Right atrium auricular region (tissue), 2 donors: Measurements from ENCODE around the gene PTPRN2. TPM values are rescaled to one million over a fixed set of nuclear protein-coding genes. Genes with fewer than 3 reads are reported as not detected.

Source experiments
- DNase-seq: peaks from one replicate; pipeline ENCODE4 v3.0.0-alpha.2; 2019; ENCODE audit warnings: low spot score
- H3K27ac ChIP-seq, 2 donors: fragments of 200-600 bp; sonication (generic); 1 replicate in 1 of 2; 2 replicates in 1 of 2; pipeline ENCODE4 v1.5.1; 2016 to 2019
- H3K27me3 ChIP-seq, 2 donors: fragments of 200-600 bp; sonication (generic); one replicate each; pipeline versions ENCODE4 v1.5.1 to v1.6.0; 2017 to 2019
- H3K36me3 ChIP-seq: fragments of 200-600 bp; sonication (generic); one replicate; pipeline ENCODE4 v1.5.1; 2016
- H3K4me1 ChIP-seq, 2 donors: fragments of 200-600 bp; sonication (generic); one replicate each; pipeline versions ENCODE4 v1.5.1 to v1.6.0; 2017 to 2019
- H3K4me3 ChIP-seq, 2 donors: fragments of 200-600 bp; sonication (generic); 1 replicate in 1 of 2; 2 replicates in 1 of 2; pipeline ENCODE4 v1.5.1; 2017 to 2019; ENCODE audit warnings: mild to moderate bottlenecking in 1 of 2, moderate library complexity in 1 of 2
- H3K9me3 ChIP-seq, 2 donors: fragments of 200-600 bp; sonication (generic); one replicate each; pipeline ENCODE4 v1.5.1; 2019
- CTCF ChIP-seq, 2 donors: fragments of 200-600 bp; sonication (generic); IDR thresholded peaks; one replicate each; pipeline ENCODE4 v1.5.1; 2019; ENCODE audit warnings: antibody characterized with exemption in 2 of 2
- total RNA-seq, 2 donors: library from RNA; depleted of rRNA; stranded (reverse); fragments of >200 nt; gene quantifications; one replicate each; pipeline ENCODE4 v1.1.0, GENCODE V29; 2016

The PTPRN2 gene
- total RNA-seq, 2 donors from 2014 or later: 2.6 to 2.7 TPM

GRCh38 chr7:158129037-158130022 is 458.3 kb downstream of the PTPRN2 start:
- H3K27ac ChIP-seq: no peak overlapping the region
- DNase-seq: no peak
- H3K9me3 ChIP-seq: no peaks in the 10 kb centered on the region
- no peak overlapping the region for H3K4me3 ChIP-seq
- no peaks in the 10 kb centered on the region for H3K27me3 ChIP-seq
- H3K4me1 ChIP-seq: no peaks in the 10 kb centered on the region
- no peaks in the 10 kb centered on the region for H3K36me3 ChIP-seq
- TF ChIP-seq CTCF (IDR thresholded peaks at IDR 0.05): no peak

GRCh38 chr7:158128572-158128971 is 459.1 kb downstream of the PTPRN2 start:
- Histone ChIP-seq H3K4me3 (no peak overlapping the region), H3K9me3 (no peaks in the 10 kb centered on the region), H3K36me3 (no peaks in the 10 kb centered on the region), H3K4me1 (no peaks in the 10 kb centered on the region), H3K27ac (no peak overlapping the region), H3K27me3 (no peaks in the 10 kb centered on the region)
- no peak for DNase-seq
- no peak for TF ChIP-seq CTCF (IDR thresholded peaks at IDR 0.05)

GRCh38 chr7:158127241-158127640 is 460.4 kb downstream of the PTPRN2 start:
- TF ChIP-seq CTCF (IDR thresholded peaks at IDR 0.05): no peak
- Histone ChIP-seq H3K9me3 (no peaks in the 10 kb centered on the region), H3K4me1 (no peaks in the 10 kb centered on the region), H3K36me3 (no peaks in the 10 kb centered on the region), H3K27me3 (no peaks in the 10 kb centered on the region), H3K27ac (no peak overlapping the region), H3K4me3 (no peak overlapping the region)
- no peak for DNase-seq

GRCh38 chr7:158126661-158127060 is 461.0 kb downstream of the PTPRN2 start:
- no peak for DNase-seq
- Histone ChIP-seq H3K27me3 (no peaks in the 10 kb centered on the region), H3K27ac (no peak overlapping the region), H3K4me3 (peak overlapping the region in 1 of 2 donors; percentile 17), H3K36me3 (no peaks in the 10 kb centered on the region), H3K9me3 (no peaks in the 10 kb centered on the region), H3K4me1 (no peaks in the 10 kb centered on the region)
- no peak for TF ChIP-seq CTCF (IDR thresholded peaks at IDR 0.05)

DNA sequence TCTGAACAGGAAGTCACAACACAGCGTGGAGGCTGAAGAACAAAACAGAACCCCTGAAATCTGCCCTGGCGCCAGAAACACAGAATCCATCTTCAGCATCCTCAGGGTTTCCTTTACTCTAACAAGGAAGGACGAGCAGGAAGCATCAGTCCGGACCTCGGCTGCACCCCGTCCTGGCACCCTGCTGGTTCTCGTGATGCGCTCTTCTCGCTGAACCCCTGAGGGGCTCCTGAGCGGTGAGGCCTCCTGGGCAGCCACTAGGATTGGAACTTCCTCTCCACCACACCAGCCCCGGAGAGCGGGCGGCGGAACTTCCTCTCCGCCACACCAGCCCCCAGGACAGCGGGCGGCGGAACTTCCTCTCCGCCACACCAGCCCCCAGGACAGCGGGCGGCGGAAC is 461.9 kb downstream of the PTPRN2 start:
- Histone ChIP-seq H3K27me3 (no peaks in the 10 kb centered on the region), H3K36me3 (no peaks in the 10 kb centered on the region), H3K9me3 (no peaks in the 10 kb centered on the region), H3K27ac (no peak overlapping the region), H3K4me1 (no peaks in the 10 kb centered on the region), H3K4me3 (no peak overlapping the region)
- no peak for DNase-seq
- no peak for TF ChIP-seq CTCF (IDR thresholded peaks at IDR 0.05)
